Sigmoid colon (tissue), 4 donors: Measurements from ENCODE around the gene ASAP2.

Source experiments
- CTCF ChIP-seq, 4 experiments: fragments of 450-650 bp in 3 of 4; fragments of 200-600 bp in 1 of 4; IDR thresholded peaks; one replicate each; pipeline ENCODE4 v1.5.1; 2016 to 2019; ENCODE audit warnings: antibody characterized with exemption in 4 of 4, mild to moderate bottlenecking in 3 of 4, moderate library complexity in 2 of 4
- EP300 ChIP-seq, 4 donors: sonication (generic); formaldehyde crosslinking; IDR thresholded peaks; one replicate each; pipeline ENCODE4 v1.6.1; 2017; ENCODE audit warnings: antibody characterized with exemption in 4 of 4
- POLR2A ChIP-seq, 2 donors: fragments of 450-650 bp; IDR thresholded peaks; one replicate each; pipeline ENCODE4 v1.6.1; 2016; ENCODE audit warnings: antibody characterized with exemption in 2 of 2, mild to moderate bottlenecking in 2 of 2, moderate library complexity in 2 of 2
- POLR2AphosphoS5 ChIP-seq, 4 donors: sonication (generic); formaldehyde crosslinking; IDR thresholded peaks; one replicate each; pipeline ENCODE4 v1.6.1; 2017; ENCODE audit warnings: antibody characterized with exemption in 4 of 4

GRCh38 chr2:9347411-9347881 lies 140.8 kb downstream of the ASAP2 start:
- TF ChIP-seq POLR2AphosphoS5 (IDR thresholded peaks at IDR 0.05) (peak in 3 of 4 donors; percentile 26 to 43 (median 37)), POLR2A (IDR thresholded peaks at IDR 0.05) (no peak), CTCF (IDR thresholded peaks at IDR 0.05) (no peak), EP300 (IDR thresholded peaks at IDR 0.05) (no peak)
